Testis (tissue), 3 donors: ENCODE data around the gene PTPRN2. TPM values are rescaled to one million over a fixed set of nuclear protein-coding genes. Genes with fewer than 3 reads are reported as not detected.

Experiments used
- DNase-seq: peaks from one replicate; pipeline ENCODE4 v3.0.0-alpha.2; 2019
- H3K27ac ChIP-seq, 2 donors: fragments of 200-600 bp; sonication (generic); one replicate each; pipeline ENCODE4 v1.5.1; 2019
- H3K27me3 ChIP-seq: fragments of 200-600 bp; sonication (generic); one replicate; pipeline ENCODE4 v1.5.1; 2019
- H3K36me3 ChIP-seq: fragments of 200-600 bp; sonication (generic); one replicate; pipeline ENCODE4 v1.5.1; 2017; ENCODE audit warnings: low read depth; ENCODE audit errors: missing control alignments
- H3K4me1 ChIP-seq: fragments of 200-600 bp; sonication (generic); one replicate; pipeline ENCODE4 v1.5.1; 2019
- H3K4me3 ChIP-seq, 2 donors: fragments of 200-600 bp; sonication (generic); one replicate each; pipeline ENCODE4 v1.5.1; 2017 to 2019
- H3K9me3 ChIP-seq: fragments of 200-600 bp; sonication (generic); one replicate; pipeline ENCODE4 v1.5.1; 2017
- CTCF ChIP-seq, 3 experiments: fragments of 450-650 bp in 2 of 3; fragments of 200-600 bp in 1 of 3; sonication (generic) in 1 of 3; IDR thresholded peaks; one replicate each; pipeline ENCODE4 v1.5.1; 2016 to 2019; ENCODE audit warnings: antibody characterized with exemption in 3 of 3, mild to moderate bottlenecking in 2 of 3, moderate library complexity in 1 of 3
- POLR2A ChIP-seq: fragments of 450-650 bp; IDR thresholded peaks from one replicate; pipeline ENCODE4 v1.6.1; 2017; ENCODE audit warnings: antibody characterized with exemption, mild to moderate bottlenecking, moderate library complexity
- WGBS, 2 donors: methylation state at CpG; one replicate each; pipeline ENCODE4 v1.1.5; 2018; 5-methylcytosine and 5-hydroxymethylcytosine counted together
- intact Hi-C: fragments of 100-400 bp; cut with DNase I; formaldehyde crosslinking; loops from one replicate; pipeline ENCODE4 v1.15.1; 2023; ENCODE audit warnings: low total_unique reads
- polyA plus RNA-seq: library from polyadenylated mRNA; stranded (reverse); fragments of 350-450 nt; fragmentation: Illumina TruSeq; extraction: RNeasy Lipid Tissue Mini Kit (QIAGEN cat#74804); gene quantifications from one replicate; pipeline ENCODE4 v1.2.3, GENCODE V29; 2014; ENCODE audit warnings: low read depth, low replicate concordance; ENCODE audit not compliant: insufficient read depth
- total RNA-seq, 2 donors: library from RNA; depleted of rRNA; stranded (reverse); fragments of >200 nt; gene quantifications; one replicate each; pipeline ENCODE4 v1.2.3, GENCODE V29; 2016

Gene PTPRN2
- total and polyA plus RNA-seq, 3 donors from 2014 or later = 9.3 to 10.8 (median 9.8) TPM

GRCh38 chr7:158143196-158144120, 444.2 kb downstream of the PTPRN2 start:
- Histone ChIP-seq H3K4me3 (no peak overlapping the region), H3K4me1 (no peaks in the 10 kb centered on the region), H3K36me3 (no peaks in the 10 kb centered on the region), H3K9me3 (no peaks in the 10 kb centered on the region), H3K27me3 (no peaks in the 10 kb centered on the region), H3K27ac (no peak overlapping the region)
- DNase-seq = no peak
- WGBS, 2 donors = 84 to 88% methylated on average over 26 to 34 of the region's 34 CpGs
- intact Hi-C loops = no loop called here
- TF ChIP-seq CTCF (IDR thresholded peaks at IDR 0.05) (no peak), POLR2A (no peak)

GRCh38 chr7:158142657-158143056, 445.0 kb downstream of the PTPRN2 start:
- 74 to 83% methylated on average over 12 of the region's 12 CpGs for WGBS, 2 donors

GRCh38 chr7:158141806-158142518, 445.7 kb downstream of the PTPRN2 start:
- intact Hi-C loops = no loop called here
- H3K27me3 ChIP-seq = no peaks in the 10 kb centered on the region
- WGBS, 2 donors = 72 to 79% methylated on average over 39 of the region's 39 CpGs
- TF ChIP-seq POLR2A (no peak), CTCF (IDR thresholded peaks at IDR 0.05) (no peak)
- no peaks in the 10 kb centered on the region for H3K4me1 ChIP-seq
- H3K27ac ChIP-seq = no peak overlapping the region
- DNase-seq = no peak
- no peaks in the 10 kb centered on the region for H3K36me3 ChIP-seq
- H3K9me3 ChIP-seq = no peaks in the 10 kb centered on the region
- H3K4me3 ChIP-seq = no peak overlapping the region

More at GRCh38 chr7:158142657-158143056, 445.0 kb downstream of the PTPRN2 start:
- Histone ChIP-seq H3K4me1 (no peaks in the 10 kb centered on the region), H3K27me3 (no peaks in the 10 kb centered on the region), H3K9me3 (no peaks in the 10 kb centered on the region), H3K4me3 (no peak overlapping the region), H3K36me3 (no peaks in the 10 kb centered on the region), H3K27ac (no peak overlapping the region)
- TF ChIP-seq CTCF (IDR thresholded peaks at IDR 0.05) (no peak), POLR2A (no peak)
- no peak for DNase-seq
- intact Hi-C loops = no loop called here

- 92 to 95% methylated on average over 17 of the region's 17 CpGs for WGBS, 2 donors
- Histone ChIP-seq H3K9me3 (no peaks in the 10 kb centered on the region), H3K27ac (no peak overlapping the region), H3K36me3 (no peaks in the 10 kb centered on the region), H3K4me3 (no peak overlapping the region), H3K27me3 (no peaks in the 10 kb centered on the region), H3K4me1 (no peaks in the 10 kb centered on the region)
- intact Hi-C loops = no loop called here
- DNase-seq = no peak
- no peak for TF ChIP-seq CTCF (IDR thresholded peaks at IDR 0.05)
- no peak for TF ChIP-seq POLR2A
These were observed 446.4 kb downstream of the PTPRN2 start for GRCh38 chr7:158141221-158141582.
